ENCODE data around the gene HIBCH.
"Not testable (repeated sequence)": the region's sequence is repeated elsewhere in the genome, so short reads cannot be mapped to it uniquely, and the experiment has no call there.

HIBCH gene

DNA sequence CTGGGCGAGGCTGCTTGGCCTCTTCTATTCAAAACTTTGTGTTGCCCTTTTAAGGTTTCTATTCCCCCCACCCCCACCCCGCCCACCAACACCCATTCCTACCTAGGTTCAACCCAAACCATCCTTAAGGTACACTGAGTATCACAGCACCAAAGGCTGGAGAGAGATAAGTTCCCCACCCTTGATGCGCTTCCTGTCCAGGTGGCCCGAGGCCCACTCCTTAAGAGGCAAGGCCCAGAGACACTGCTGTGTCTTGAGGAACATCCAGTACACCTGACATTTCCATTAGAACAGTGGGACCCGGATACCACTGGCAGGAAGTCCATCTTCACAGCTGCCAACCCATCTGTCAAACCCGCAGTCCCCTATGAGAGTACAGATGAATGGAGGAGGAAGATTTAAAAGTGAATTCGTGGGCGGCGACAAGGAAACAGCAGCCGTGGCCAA is 23.5 kb upstream of the HIBCH start:
- DNase-seq (ENCODE audit: low read depth) = no peak

GRCh38 chr2:190342611-190343010 is 23.0 kb upstream of the HIBCH start:
- no peak for DNase-seq (ENCODE audit: low read depth)

DNA sequence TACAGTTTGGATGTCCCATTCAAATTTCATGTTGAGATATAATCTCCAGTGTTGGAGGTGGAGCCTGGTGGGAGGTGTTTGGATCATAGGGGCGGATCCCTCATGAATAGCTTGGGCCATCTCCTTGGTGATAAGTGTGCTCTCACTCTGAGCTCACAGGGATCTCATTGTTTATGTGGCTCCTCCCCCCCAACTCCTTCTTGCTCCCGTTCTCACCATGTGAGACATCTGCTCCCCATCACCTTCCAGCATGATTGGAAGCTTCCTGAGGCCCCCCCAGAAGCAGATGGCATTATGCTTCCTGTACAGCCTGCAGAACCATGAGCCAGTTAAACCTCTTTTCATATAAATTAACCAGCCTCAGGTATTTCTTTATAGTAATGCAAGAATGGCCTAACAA is 20.7 kb upstream of the HIBCH start:
- no peak for DNase-seq (ENCODE audit: low read depth)

GRCh38 chr2:190339394-190339793 is 19.8 kb upstream of the HIBCH start:
- no peak for DNase-seq (ENCODE audit: low read depth)

- no peak for DNase-seq (ENCODE audit: low read depth)
These were observed 18.8 kb upstream of the HIBCH start for GRCh38 chr2:190338453-190338852.

GRCh38 chr2:190336420-190336819 is 16.8 kb upstream of the HIBCH start:
- no peak for DNase-seq (ENCODE audit: low read depth)

GRCh38 chr2:190335584-190335983 is 16.0 kb upstream of the HIBCH start:
- not testable (repeated sequence) for DNase-seq (ENCODE audit: low read depth)

DNA sequence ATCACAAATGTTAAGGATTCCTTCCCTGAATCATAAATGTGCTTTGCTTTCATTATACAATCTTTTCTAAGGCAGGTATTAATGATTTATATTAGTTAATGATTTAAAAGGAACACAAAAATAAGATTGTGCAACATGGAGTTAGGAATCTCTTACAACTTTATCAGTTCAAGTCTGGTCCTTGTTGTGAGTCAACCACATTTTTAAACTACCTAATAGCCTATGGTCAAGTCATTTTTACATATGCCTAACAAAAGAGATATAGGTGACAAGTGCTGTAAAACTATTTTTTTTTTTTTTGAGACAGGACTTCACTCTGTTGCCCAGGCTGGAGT is 15.6 kb upstream of the HIBCH start:
- no peak for DNase-seq (ENCODE audit: low read depth)

DNA sequence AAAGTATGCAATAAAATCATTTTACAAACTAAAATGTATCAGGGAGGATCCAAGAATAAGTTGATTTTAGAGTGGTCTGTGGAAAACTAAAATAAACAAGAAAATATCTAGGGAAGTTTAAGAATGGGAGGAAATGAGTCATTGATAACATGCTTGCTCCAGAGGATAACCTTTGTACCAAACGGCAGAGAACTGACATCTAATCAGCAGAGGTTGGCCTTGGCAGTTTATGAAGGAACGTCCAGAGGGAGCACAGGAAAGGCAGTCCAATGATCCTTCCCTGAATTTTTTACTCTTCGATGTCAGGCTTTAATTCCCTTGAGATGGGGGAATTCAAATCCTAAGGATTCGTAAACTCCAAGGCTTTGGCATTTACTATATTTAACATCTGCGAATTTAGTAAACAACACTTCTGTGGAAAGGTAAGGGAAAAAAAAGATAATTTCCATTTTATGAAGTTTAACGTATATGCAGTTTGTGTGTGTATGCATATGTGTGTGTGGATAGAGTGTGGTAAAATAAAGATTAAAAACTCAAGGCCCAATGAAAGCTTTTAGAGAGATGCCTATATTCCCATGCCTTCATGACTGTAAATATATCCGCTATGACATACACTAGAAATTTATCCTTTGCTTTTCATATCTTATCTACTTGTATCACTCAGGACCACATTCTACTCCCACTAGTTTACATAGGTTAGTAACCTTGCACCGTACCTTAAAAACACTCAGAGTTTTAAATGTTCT is 15.0 kb upstream of the HIBCH start:
- no peak for DNase-seq (ENCODE audit: low read depth)

DNA sequence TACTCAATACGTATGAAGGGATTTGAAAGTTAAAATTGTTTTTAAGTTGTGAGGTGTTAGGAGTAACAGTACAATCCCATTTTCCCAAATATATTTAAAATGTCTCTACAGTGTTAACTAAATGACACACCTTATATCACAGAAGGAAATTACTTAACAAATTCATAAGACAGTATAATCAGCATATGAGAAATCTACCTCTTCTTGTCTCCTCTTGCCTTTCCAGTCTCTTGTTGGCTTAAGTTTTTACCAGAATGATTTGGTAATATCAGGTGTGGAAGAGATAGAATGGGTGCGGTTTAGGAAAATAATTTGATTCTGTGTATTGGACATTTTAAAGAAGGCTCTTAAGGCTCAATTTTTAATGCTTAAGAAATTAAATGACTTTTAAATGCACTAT is 14.3 kb upstream of the HIBCH start:
- DNase-seq (ENCODE audit: low read depth) = no peak

GRCh38 chr2:190333395-190333794 is 13.8 kb upstream of the HIBCH start:
- no peak for DNase-seq (ENCODE audit: low read depth)

DNA sequence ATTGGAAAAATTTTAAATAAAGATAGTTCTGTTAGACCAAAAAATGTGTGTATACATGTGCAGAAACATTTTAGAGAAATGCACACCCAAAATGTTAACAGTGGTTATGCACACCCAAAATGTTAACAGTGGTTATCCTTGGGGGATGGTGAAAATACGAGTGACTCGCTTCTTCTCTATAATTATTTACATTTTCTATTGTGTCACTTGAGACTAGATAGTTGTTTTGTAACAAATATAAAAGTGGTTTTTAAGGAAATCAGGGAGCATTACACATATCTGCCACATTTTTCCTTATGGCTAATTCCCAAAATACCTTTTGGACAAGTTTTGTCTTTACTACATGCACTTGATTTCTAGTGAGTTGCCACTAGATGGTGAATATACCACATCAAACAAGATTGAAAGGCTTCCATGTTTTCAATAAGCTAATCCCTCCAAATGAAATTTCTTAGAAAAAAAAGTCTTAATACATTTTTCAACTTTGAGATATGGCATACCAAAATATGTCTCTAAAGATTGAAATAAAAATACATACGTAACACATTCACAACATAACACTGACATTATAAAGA is 9.0 kb upstream of the HIBCH start:
- DNase-seq (ENCODE audit: low read depth) = no peak

GRCh38 chr2:190327867-190328572 is 8.4 kb upstream of the HIBCH start:
- no peak for DNase-seq (ENCODE audit: low read depth)

GRCh38 chr2:190325588-190325987 is 6.0 kb upstream of the HIBCH start:
- no peak for DNase-seq (ENCODE audit: low read depth)

GRCh38 chr2:190323406-190323805 is 3.8 kb upstream of the HIBCH start:
- DNase-seq (ENCODE audit: low read depth) = no peak

- DNase-seq (ENCODE audit: low read depth) = no peak
These were observed 1.1 kb upstream of the HIBCH start for GRCh38 chr2:190320696-190321095.

GRCh38 chr2:190318931-190319554 is 583 bp downstream of the HIBCH start:
- DNase-seq (ENCODE audit: low read depth) = no peak

DNA sequence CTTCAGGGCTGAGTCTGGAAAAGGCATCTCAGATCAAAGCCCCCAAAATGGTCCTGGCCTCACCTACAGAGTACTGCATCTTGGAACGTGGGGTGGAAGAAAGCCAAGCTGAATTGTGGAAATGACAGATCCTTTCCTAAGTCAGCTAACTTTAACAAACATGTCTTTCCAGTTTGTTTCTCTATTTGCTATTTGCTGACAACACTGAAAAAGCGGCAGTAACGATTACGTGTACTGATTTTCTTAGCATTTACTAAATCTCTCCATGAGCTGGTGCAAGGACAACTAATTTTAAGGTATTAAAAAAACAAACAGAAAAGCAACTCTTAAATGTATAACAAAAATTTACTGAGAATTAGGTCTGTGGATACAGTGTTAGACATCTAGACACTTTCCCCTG is 1.1 kb downstream of the HIBCH start:
- DNase-seq (ENCODE audit: low read depth) = no peak

GRCh38 chr2:190315273-190315672 is 4.4 kb downstream of the HIBCH start:
- DNase-seq (ENCODE audit: low read depth) = no peak

DNA sequence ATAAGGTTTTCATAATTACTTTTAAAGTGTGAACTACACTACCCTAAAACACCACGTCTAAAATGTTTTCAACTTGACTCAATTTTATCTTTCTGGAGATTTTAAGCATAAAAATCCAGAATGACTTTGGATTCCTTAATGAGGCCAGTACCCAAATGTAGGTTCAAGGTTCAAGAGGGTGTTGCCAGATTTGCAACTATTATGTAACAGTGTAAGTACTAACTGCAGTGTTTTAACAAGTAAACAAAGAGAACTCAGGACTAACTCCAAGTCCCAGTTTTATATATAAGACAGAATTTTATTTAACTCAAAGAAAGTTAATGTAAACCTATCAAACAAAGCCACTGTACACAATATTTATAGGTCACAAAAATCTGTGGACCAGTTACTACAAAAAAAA is 5.7 kb downstream of the HIBCH start:
- no peak for DNase-seq (ENCODE audit: low read depth)

- not testable (repeated sequence) for DNase-seq (ENCODE audit: low read depth)
These were observed 7.0 kb downstream of the HIBCH start for GRCh38 chr2:190312635-190313025.

DNA sequence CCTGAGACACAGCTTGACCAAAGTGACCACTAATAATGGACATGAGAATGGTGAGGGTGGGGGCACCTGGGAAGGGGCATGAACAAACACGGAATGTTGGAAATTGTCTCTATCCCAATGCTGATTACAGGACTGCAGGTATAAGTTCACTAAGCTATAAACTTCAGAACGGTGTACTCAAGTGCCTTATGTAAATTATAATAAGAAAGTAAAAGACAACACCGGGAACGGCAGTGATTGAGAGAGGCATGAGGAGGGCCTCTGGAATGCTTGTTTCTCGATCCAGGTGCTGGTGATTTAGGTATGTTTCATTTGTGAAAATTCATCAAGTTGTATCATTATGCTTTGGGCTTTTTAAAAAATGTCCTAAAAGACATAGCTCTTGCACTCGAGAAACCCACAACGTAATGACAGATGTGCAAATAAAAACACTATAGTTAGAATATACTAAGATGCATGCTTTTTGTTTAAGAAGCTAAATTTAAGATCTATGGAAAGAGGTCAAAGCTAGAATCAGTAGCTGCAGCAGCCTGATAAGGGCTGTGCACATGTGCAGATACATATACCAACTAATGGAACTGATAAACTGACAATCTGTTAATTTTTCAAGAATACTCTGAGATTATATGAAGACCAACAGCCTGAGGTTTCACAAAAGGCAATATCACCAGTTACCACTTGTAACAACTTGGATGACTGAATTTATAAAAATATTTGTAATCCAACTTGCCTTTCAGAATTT is 7.6 kb downstream of the HIBCH start:
- no peak for DNase-seq (ENCODE audit: low read depth)
